ENCODE data around the gene ROBO1.

The ROBO1 gene

DNA sequence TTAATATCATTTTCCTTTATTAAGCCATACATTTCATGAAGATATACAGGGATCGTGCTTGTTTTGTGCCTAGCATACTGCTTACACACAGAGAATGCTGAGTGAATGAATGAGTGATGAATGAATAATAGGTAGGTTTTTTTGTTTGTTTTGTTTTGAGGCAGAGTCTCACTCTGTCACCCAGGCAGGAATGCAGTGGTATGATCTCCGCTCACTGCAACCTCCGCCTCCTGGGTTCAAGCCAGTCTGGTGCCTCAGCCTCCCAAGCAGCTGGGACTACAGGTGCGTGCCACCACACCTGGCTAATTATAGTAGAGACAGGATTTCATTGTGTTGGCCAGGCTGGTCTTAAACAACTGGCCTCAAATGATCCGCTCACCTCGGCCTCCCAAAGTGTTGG is 400.0 kb downstream of the ROBO1 start:
- H3K4me2 ChIP-seq (ENCODE audit: low read depth, low read length), result no peak overlapping the region
- no peaks in the 10 kb centered on the region for H3K9me3 ChIP-seq (replicated peaks; ENCODE audit: insufficient read depth, low read length)
- H3K27me3 ChIP-seq (replicated peaks; ENCODE audit: insufficient read depth, low read length), result no peaks in the 10 kb centered on the region
- H3K9ac ChIP-seq (ENCODE audit: low read length), result no peak overlapping the region
- H3K9me2 ChIP-seq (replicated peaks; ENCODE audit: insufficient read depth, low read length), result no peaks in the 10 kb centered on the region
- no peaks in the 10 kb centered on the region for H4K20me1 ChIP-seq (ENCODE audit: insufficient read depth, low read length)
- no peaks in the 10 kb centered on the region for H3K4me1 ChIP-seq (ENCODE audit: low read length)
- no peak overlapping the region for H3K4me3 ChIP-seq (ENCODE audit: low read length)
- no peaks in the 10 kb centered on the region for H3F3A ChIP-seq (ENCODE audit: insufficient read depth, low read length)
- DNase-seq, result no peak
- no peak overlapping the region for H3K27ac ChIP-seq (ENCODE audit: low read length)
- H2AFZ ChIP-seq (ENCODE audit: low read length), result no peak overlapping the region
- TF ChIP-seq EZH2phosphoT487 (IDR thresholded peaks at IDR 0.05; ENCODE audit: low read length) (no peak), EZH2 (optimal IDR thresholded peaks at IDR 0.05; ENCODE audit: low read depth, low read length) (no peak)
- TF ChIP-seq, protein P1, sequence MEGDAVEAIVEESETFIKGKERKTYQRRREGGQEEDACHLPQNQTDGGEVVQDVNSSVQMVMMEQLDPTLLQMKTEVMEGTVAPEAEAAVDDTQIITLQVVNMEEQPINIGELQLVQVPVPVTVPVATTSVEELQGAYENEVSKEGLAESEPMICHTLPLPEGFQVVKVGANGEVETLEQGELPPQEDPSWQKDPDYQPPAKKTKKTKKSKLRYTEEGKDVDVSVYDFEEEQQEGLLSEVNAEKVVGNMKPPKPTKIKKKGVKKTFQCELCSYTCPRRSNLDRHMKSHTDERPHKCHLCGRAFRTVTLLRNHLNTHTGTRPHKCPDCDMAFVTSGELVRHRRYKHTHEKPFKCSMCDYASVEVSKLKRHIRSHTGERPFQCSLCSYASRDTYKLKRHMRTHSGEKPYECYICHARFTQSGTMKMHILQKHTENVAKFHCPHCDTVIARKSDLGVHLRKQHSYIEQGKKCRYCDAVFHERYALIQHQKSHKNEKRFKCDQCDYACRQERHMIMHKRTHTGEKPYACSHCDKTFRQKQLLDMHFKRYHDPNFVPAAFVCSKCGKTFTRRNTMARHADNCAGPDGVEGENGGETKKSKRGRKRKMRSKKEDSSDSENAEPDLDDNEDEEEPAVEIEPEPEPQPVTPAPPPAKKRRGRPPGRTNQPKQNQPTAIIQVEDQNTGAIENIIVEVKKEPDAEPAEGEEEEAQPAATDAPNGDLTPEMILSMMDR (IDR thresholded peaks at IDR 0.05; ENCODE audit: low read length), result no peak
- H3K79me2 ChIP-seq (ENCODE audit: low read length), result no peaks in the 10 kb centered on the region
- no peaks in the 10 kb centered on the region for H3K36me3 ChIP-seq (replicated peaks; ENCODE audit: insufficient read depth, low read length)

DNA sequence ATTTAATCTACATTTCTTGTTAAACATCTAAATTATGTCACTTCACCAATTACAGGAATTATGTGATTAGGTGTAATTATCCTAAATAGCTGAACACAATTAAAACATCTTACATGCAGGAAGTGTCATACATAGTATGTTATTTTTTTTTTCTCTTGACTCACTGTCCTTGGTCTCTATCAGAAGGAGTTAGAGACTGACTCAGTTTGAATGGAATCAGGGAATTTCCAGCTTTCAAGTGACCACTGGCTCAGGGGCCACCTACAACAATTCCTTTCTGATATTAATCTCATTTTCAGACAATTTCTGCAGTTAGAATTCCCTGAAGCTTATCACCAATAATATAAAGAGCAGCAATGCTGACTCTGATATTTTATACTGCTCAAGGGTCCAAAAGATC is 400.7 kb downstream of the ROBO1 start:
- no peak overlapping the region for H3K4me2 ChIP-seq (ENCODE audit: low read depth, low read length)
- H3K4me3 ChIP-seq (ENCODE audit: low read length), result no peak overlapping the region
- H3K36me3 ChIP-seq (replicated peaks; ENCODE audit: insufficient read depth, low read length), result no peaks in the 10 kb centered on the region
- DNase-seq, result no peak
- H3K27me3 ChIP-seq (replicated peaks; ENCODE audit: insufficient read depth, low read length), result no peaks in the 10 kb centered on the region
- no peaks in the 10 kb centered on the region for H3K4me1 ChIP-seq (ENCODE audit: low read length)
- no peak overlapping the region for H3K27ac ChIP-seq (ENCODE audit: low read length)
- TF ChIP-seq, protein P1 (IDR thresholded peaks at IDR 0.05; ENCODE audit: low read length), result no peak
- TF ChIP-seq EZH2phosphoT487 (IDR thresholded peaks at IDR 0.05; ENCODE audit: low read length) (no peak), EZH2 (optimal IDR thresholded peaks at IDR 0.05; ENCODE audit: low read depth, low read length) (no peak)
- H3F3A ChIP-seq (ENCODE audit: insufficient read depth, low read length), result no peaks in the 10 kb centered on the region
- H3K9me2 ChIP-seq (replicated peaks; ENCODE audit: insufficient read depth, low read length), result no peaks in the 10 kb centered on the region
- H2AFZ ChIP-seq (ENCODE audit: low read length), result no peak overlapping the region
- no peak overlapping the region for H3K9ac ChIP-seq (ENCODE audit: low read length)
- H3K9me3 ChIP-seq (replicated peaks; ENCODE audit: insufficient read depth, low read length), result no peaks in the 10 kb centered on the region
- no peaks in the 10 kb centered on the region for H4K20me1 ChIP-seq (ENCODE audit: insufficient read depth, low read length)
- no peaks in the 10 kb centered on the region for H3K79me2 ChIP-seq (ENCODE audit: low read length)

DNA sequence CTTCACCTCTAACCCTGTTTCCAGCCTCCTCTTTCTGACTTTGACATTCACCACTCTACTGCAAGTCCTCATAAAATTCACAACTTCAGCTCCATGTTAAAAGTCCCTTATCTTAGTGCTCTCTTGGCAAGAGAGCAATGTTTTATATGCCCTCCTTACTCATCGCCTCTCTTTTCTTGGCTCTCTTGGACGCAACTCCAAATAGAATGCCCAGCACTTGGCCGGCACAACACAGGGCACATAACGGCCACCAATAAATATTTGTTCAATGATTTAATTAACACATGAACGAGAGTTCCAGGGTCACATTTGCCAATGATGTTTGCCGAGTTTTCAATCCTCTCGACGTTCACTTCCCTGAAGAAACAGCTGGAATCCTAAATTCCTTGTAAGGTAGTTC is 401.4 kb downstream of the ROBO1 start:
- no peaks in the 10 kb centered on the region for H3F3A ChIP-seq (ENCODE audit: insufficient read depth, low read length)
- no peak overlapping the region for H2AFZ ChIP-seq (ENCODE audit: low read length)
- DNase-seq, result no peak
- no peak overlapping the region for H3K9ac ChIP-seq (ENCODE audit: low read length)
- no peaks in the 10 kb centered on the region for H3K9me2 ChIP-seq (replicated peaks; ENCODE audit: insufficient read depth, low read length)
- TF ChIP-seq EZH2 (optimal IDR thresholded peaks at IDR 0.05; ENCODE audit: low read depth, low read length) (no peak), EZH2phosphoT487 (IDR thresholded peaks at IDR 0.05; ENCODE audit: low read length) (no peak)
- TF ChIP-seq, protein P1 (IDR thresholded peaks at IDR 0.05; ENCODE audit: low read length), result no peak
- no peak overlapping the region for H3K4me3 ChIP-seq (ENCODE audit: low read length)
- no peak overlapping the region for H3K27ac ChIP-seq (ENCODE audit: low read length)
- H3K9me3 ChIP-seq (replicated peaks; ENCODE audit: insufficient read depth, low read length), result no peaks in the 10 kb centered on the region
- H3K27me3 ChIP-seq (replicated peaks; ENCODE audit: insufficient read depth, low read length), result no peaks in the 10 kb centered on the region
- H4K20me1 ChIP-seq (ENCODE audit: insufficient read depth, low read length), result no peaks in the 10 kb centered on the region
- no peaks in the 10 kb centered on the region for H3K36me3 ChIP-seq (replicated peaks; ENCODE audit: insufficient read depth, low read length)
- no peaks in the 10 kb centered on the region for H3K4me1 ChIP-seq (ENCODE audit: low read length)
- H3K79me2 ChIP-seq (ENCODE audit: low read length), result no peaks in the 10 kb centered on the region
- H3K4me2 ChIP-seq (ENCODE audit: low read depth, low read length), result no peak overlapping the region

All from MM.1S (cell line).